Activated B cell treated with CpG ODN at 0.5 μM for 24 hours (primary cell): ENCODE measurements around the gene KNSTRN. TPM values are rescaled to one million over a fixed set of nuclear protein-coding genes. Genes with fewer than 3 reads are reported as not detected.

Experiments
- ATAC-seq: fragments of 200-7000 bp; cut with Tn5 transposase; one replicate; pipeline ENCODE4 v1.10.0; 2021; ENCODE audit warnings: low read depth, mild to moderate bottlenecking, moderate library complexity
- CTCF ChIA-PET: fragments of 350-600 bp; sonication (Branson Sonifier 250); formaldehyde crosslinking; loops from one replicate; lab custom pipeline; 2021; ENCODE audit warnings: antibody characterized with exemption; lab: Charles Lee
- POLR2A ChIA-PET: fragments of 350-600 bp; sonication (Branson Sonifier 250); formaldehyde crosslinking; loops from one replicate; lab custom pipeline; 2021; ENCODE audit warnings: antibody characterized with exemption; lab: Charles Lee
- DNase-seq: peaks from one replicate; pipeline ENCODE4 v3.0.0; 2022
- H3K27ac Mint-ChIP-seq: one replicate; pipeline ENCODE4 v1.8.0; 2020; ENCODE audit warnings: mixed read lengths
- H3K27me3 Mint-ChIP-seq: one replicate; pipeline ENCODE4 v1.8.0; 2021; ENCODE audit warnings: mixed read lengths
- H3K36me3 Mint-ChIP-seq: one replicate; pipeline ENCODE4 v1.8.0; 2021; ENCODE audit warnings: low read depth, mixed read lengths
- H3K4me1 Mint-ChIP-seq: one replicate; pipeline ENCODE4 v1.8.0; 2021; ENCODE audit warnings: mixed read lengths
- H3K4me3 Mint-ChIP-seq: one replicate; pipeline ENCODE4 v1.8.0; 2020; ENCODE audit warnings: mild to moderate bottlenecking, mixed read lengths
- H3K9me3 Mint-ChIP-seq: one replicate; pipeline ENCODE4 v1.8.0; 2020; ENCODE audit warnings: mixed read lengths
- CTCF ChIP-seq: fragments of 200-600 bp; IDR thresholded peaks from one replicate; pipeline ENCODE4 v1.8.0; 2022; ENCODE audit warnings: antibody characterized with exemption, mild to moderate bottlenecking
- intact Hi-C: fragments of 100-400 bp; cut with micrococcal nuclease; formaldehyde crosslinking; loops from one replicate; pipeline ENCODE4 v1.15.1; 2024
- total RNA-seq: library from RNA; stranded (reverse); gene quantifications from 2 replicates; pipeline ENCODE4 v1.2.3, GENCODE V29; 2022

Gene KNSTRN
- total RNA-seq, 1 donor from 2014 or later = 11.5 TPM

GRCh38 chr15:40386480-40386879, 4.0 kb downstream of the KNSTRN start:
- intact Hi-C loops = no loop called here
- no peak overlapping the region for H3K27ac Mint-ChIP-seq
- no peak overlapping the region for H3K4me3 Mint-ChIP-seq
- CTCF ChIA-PET = interaction anchor here (1.5 kb wide), 1 partner anchor 42 kb away, joined by 5 read pairs; no protein-coding TSS in a partner anchor
- no peaks in the 10 kb centered on the region for H3K9me3 Mint-ChIP-seq
- no peaks in the 10 kb centered on the region for H3K27me3 Mint-ChIP-seq
- POLR2A ChIA-PET = interaction anchor here (0.5 to 1.2 kb wide), 2 partner anchors 12 to 305 kb away, joined by 3 to 4 read pairs; no protein-coding TSS in a partner anchor
- DNase-seq = no peak
- TF ChIP-seq CTCF = no peak
- peaks cover 12% of the 10 kb centered on the region for H3K4me1 Mint-ChIP-seq
- no peak for ATAC-seq
- peaks cover 40% of the 10 kb centered on the region for H3K36me3 Mint-ChIP-seq

- TF ChIP-seq CTCF = no peak
- ChIA-PET CTCF (no interaction called here), POLR2A (no interaction called here)
- Mint-ChIP-seq H3K4me1 (no peaks in the 10 kb centered on the region), H3K4me3 (no peak overlapping the region), H3K27ac (no peak overlapping the region), H3K27me3 (no peaks in the 10 kb centered on the region), H3K9me3 (no peaks in the 10 kb centered on the region), H3K36me3 (peaks cover 59% of the 10 kb centered on the region)
- intact Hi-C loops = no loop called here
- ATAC-seq (no peak), DNase-seq (no peak)
Measured at GRCh38 chr15:40388941-40389823, 6.7 kb downstream of the KNSTRN start.

GRCh38 chr15:40389824-40390595, 7.5 kb downstream of the KNSTRN start:
- H3K4me3 Mint-ChIP-seq = no peak overlapping the region
- POLR2A ChIA-PET = interaction anchor here (0.6 kb wide), 1 partner anchor 45 kb away, joined by 3 read pairs; no protein-coding TSS in a partner anchor
- H3K36me3 Mint-ChIP-seq = peaks cover 59% of the 10 kb centered on the region

GRCh38 chr15:40392986-40393948, 10.7 kb downstream of the KNSTRN start:
- H3K27me3 Mint-ChIP-seq = no peaks in the 10 kb centered on the region
- ChIA-PET CTCF (no interaction called here), POLR2A (no interaction called here)
- no peak overlapping the region for H3K4me3 Mint-ChIP-seq
- no peak for DNase-seq
- H3K27ac Mint-ChIP-seq = no peak overlapping the region
- no peak for TF ChIP-seq CTCF
- no peaks in the 10 kb centered on the region for H3K9me3 Mint-ChIP-seq
- ATAC-seq = no peak
- intact Hi-C loops = no loop called here
- H3K4me1 Mint-ChIP-seq = peaks cover 7% of the 10 kb centered on the region
- H3K36me3 Mint-ChIP-seq = peaks cover 43% of the 10 kb centered on the region

More at GRCh38 chr15:40389824-40390595, 7.5 kb downstream of the KNSTRN start:
- no peak for TF ChIP-seq CTCF
- H3K4me1 Mint-ChIP-seq = no peaks in the 10 kb centered on the region
- intact Hi-C loops = no loop called here
- no peak for ATAC-seq
- H3K9me3 Mint-ChIP-seq = no peaks in the 10 kb centered on the region
- no peak overlapping the region for H3K27ac Mint-ChIP-seq
- CTCF ChIA-PET = no interaction called here
- no peaks in the 10 kb centered on the region for H3K27me3 Mint-ChIP-seq
- DNase-seq = no peak
